NCI-H226 (cell line): ENCODE results near the gene SMIM23.
"Not testable (repeated sequence)": the region's sequence is repeated elsewhere in the genome, so short reads cannot be mapped to it uniquely, and the experiment has no call there.

Experiments
- DNase-seq: peaks from one replicate; pipeline ENCODE4 v3.0.0-alpha.2; 2015

SMIM23 gene

DNA sequence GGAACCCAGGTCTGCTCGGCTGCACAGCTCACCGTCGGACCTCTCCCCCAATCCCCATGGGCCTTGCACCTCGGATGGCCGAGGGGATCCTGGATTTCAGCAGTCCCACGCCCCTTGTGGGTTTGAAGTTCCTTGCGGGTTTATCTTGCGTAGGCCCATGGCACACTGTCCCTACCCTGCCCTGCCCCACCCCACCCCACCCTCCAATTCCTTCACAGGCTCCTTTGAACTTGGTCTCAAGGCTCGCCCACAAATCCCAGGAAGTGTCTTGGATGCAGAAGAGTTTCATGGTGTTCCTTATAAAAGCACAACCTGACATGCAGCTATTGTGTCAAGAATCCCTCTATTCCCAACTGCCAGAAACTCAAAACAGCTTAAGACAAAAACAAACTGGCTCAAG is 11.2 kb upstream of the SMIM23 start:
- no peak for DNase-seq

DNA sequence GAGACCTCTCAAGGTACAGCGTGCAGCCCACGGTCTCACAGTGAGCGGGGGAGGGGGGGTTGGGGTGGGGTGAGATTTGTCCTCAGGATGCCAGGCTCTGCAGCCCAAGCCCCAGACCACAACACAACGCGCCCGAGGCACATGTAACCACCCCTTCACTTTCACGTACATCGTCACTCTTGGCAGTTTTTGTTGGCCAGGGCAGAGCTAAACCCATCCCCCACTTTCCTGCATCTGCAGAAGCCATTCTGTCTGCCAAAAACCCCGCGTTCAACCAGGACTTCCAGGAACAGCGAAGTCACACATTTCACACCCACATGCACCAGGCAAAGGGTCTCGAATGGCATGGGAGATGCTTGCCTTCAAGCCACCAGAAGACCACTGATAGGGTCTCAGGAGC is 9.4 kb upstream of the SMIM23 start:
- DNase-seq: no peak

DNA sequence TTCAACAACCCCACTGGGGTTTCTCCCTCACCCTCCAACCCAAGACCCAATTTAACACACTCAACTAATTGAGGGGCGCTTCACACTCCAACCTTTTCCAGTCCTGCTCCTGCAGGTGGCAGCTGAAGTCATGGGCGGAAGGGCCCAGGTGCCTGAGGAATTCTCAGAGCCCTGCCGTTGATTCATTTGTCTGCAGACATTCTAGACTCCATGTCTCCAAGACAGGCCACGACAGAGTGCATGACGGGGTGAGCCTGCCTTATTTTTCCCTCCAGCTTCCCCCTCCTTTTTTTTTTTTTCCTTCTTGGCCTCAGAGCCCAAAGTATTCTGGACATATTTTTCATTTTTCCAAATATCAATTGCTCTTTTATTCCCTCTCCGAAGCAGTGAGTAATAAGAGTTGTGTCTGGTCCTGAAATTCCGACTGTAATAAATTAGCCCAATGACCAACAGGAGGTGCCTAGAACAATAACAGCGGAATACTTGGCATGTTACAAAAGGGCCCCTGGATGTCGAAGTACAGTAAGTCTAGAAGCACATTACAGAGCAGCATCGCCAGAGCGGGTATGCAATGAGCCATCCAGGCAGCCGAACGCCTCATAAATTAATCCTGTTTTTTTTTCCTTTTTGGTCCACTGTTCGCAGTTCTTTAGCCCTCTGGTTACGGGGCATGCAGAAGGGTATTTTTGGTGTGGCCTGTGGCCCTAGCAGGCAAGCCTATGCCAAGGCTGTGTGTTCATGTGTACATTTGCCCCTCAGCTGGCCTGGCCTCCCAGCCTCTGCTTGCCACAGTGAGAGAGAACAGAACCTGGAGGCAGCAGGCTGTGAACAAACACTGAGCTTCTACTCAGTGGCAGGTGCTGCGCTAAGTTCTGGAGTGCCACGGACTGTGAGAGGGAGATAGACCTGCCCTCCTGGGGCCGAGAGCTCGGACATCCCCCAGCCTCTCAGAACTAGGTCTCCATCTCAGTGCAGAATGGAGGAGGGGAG is 8.6 kb upstream of the SMIM23 start:
- DNase-seq: no peak

DNA sequence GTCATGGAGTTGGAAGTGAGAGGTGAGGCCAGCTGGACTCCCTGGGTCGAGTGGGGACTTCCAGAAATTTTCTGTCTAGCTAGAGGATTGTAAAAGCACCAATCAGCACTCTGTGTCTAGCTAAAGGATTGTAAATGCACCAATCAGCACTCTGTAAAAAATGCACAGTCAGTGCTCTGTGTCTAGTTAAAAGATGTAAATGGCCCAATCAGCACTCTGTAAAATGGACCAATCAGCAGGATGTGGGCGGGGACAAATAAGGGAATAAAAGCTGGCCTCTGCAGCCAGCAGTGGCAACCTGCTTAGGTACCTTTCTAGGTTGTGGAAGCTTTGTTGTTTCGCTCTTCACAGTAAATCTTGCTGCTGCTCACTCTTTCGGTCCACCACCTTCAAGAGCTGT is 3.9 kb upstream of the SMIM23 start:
- not testable (repeated sequence) for DNase-seq

DNA sequence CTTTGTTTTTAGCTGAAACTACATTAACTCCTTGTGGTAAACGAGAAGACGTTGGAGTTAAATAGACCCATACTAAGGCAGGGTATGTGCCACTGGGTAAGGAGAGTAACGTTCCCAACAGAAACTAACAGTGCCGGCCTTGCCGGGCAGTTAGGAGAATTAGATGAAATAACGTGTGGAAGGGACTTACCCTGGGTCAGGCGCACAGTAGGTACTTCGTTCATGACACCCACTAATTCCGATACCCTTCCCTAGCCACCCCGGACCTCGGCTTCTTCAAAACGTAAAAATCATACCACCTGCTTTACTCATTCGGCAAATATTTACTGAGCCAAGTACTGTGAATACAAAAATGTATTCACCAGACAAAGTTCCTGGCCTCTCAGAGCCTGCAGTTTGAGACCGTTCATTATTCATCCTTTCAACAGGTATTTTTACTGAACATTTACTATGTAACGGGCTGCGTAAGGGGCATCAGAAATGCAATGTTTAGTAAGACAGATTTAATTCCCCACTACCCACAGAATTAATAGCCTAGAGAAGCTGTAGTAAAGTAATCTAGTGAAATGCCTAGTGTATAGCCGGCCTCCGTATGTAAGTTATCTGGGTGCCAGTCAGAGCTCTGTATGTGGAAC is 3.2 kb upstream of the SMIM23 start:
- no peak for DNase-seq

DNA sequence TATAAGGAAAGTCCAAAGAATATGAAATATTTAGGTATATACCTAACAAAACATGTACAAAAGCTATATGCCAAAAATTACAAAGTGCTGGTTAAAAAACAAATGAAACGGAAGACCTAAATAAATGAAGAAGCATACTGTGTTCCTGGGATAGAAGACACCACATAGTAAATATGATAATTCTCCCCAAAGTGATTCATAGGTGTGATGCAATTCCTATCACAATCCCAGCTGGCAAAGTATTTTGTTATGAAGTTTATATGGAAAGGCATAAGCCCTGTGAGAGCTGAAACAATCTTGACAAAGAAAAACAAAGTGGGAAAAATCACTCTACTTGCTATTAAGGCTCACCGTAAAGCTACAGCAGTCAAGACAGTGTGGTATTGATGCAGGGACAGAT is 2.6 kb upstream of the SMIM23 start:
- peak; percentile 31 for DNase-seq

DNA sequence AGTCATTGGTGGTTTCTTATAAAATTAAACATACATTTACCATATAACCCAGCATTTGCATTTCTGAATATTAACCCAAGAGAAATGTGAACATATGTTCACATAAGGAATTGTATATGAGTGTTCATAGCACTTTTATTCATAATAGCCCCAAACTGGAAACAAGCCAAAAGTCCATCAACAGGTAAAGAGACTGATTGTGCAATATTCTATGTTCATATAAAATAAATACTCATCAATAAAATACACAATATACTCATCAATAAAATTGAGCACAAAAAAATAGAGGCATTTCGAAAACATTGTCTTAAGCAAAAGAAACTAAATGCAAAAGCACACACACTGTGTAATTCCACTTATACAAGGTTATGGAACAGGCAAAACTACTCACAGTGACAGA is 3.7 kb downstream of the SMIM23 start:
- DNase-seq: no peak

DNA sequence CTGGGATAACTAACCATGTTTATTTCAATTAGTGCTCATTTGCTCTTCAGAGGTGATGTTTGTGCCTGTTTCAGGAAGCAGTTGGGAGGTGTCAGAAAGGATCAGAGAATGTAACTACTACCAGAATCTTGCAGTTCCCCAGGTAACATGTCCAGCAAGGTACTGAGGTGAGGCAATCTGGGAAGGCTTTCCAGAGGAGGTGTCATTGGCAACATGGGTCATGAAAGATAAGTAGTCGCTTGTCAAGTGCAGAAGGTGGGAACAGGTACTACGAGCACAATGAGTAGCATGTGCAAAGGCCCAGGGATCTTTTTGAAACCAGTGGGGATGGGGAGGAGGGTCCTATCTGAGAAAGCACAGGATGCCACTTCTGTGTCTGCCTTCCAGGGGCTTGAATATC is 4.8 kb downstream of the SMIM23 start:
- no peak for DNase-seq

DNA sequence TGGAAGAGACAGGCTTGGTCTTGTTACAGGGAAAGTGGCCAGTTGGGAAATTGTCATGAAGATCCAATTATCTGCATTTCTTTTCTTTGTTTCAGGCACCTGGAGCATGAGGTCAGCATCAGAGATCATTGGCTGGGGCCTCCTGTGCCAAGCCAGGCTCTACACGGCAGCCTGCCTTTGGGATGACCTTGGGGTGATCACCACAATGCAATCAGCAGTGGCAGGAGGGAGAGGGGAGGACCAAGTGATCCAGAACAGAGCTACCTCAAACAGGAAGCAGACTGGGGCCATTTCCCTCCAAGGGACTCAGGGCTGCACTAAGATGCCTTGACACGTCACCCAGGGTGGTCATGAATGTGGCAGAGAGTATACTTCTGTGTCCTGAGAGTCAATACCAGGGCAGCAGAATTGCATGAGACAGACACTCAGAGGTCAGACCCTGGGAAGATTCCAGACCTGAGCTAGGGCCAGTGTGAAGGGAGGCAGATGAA is 8.9 kb downstream of the SMIM23 start:
- DNase-seq: no peak

DNA sequence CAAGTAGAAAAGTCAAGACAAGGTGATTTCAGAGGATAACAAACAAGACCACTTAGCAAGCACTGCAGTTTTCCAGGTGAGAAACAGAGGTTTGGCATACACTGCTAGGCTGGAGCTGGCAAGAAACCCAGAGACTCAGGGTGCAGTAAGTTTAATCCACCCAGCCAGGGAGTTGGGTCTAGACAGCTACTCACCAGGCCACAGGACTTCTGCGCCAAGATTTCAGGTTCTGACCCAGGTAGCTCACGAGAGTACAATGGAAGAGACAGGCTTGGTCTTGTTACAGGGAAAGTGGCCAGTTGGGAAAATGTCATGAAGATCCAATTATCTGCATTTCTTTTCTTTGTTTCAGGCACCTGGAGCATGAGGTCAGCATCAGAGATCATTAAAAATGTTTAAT is 9.8 kb downstream of the SMIM23 start:
- DNase-seq: no peak

DNA sequence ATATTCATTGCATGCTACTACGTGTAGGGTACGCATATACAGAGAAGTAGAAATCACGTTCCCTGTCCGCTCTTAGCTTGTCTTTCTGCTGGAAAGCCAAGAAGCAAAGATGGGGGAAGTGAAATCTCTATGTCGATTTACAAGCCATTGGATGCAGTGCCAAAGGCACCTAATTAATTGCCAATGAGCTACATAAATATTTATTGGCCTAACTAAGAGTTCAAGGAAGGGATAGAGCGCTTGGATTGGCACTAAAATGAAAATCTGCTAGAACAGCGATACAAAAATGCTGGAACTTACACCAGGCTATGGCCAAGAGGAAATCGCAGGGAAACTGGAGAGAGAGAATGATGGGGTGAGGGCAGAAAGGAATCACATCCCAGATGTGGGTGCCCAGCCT is 10.8 kb downstream of the SMIM23 start:
- DNase-seq: no peak

DNA sequence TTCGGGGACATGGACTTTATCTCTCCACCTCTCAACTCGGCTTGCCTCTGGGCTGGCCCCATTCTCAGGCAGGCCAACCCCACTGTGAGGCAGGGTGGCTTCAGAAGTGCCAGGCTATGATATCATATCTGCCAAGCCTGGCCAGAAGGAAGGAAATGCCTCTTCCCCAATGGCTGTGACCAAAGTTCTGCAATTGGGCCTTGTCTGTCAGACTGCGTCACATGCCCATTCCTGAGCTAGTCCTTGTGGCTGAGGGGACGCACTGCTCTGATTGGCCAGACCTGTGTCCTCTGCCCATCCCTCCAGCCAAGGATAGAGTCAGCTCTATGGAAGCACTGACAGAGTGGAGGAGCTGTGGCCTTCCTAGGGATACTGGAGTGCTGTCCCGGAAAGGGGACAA is 11.9 kb downstream of the SMIM23 start:
- no peak for DNase-seq

DNA sequence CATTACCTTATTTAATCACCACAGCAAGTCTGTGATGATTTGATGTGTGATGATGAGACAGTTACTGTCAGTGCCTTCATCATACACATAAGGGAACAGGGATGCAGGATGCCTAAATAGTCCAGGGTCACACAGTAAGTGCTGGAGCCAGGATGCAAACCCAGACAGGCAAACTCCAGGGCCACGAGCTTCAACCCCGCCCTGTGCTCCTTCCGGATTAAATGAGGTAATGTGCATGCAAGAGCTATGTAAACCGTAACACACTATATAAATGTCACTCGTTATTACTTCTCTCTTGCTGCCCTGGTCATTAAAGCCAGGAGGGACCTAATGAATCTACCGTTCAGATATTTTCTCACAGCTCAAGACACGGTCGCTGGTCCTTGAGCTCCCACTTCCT is 12.8 kb downstream of the SMIM23 start:
- no peak for DNase-seq

DNA sequence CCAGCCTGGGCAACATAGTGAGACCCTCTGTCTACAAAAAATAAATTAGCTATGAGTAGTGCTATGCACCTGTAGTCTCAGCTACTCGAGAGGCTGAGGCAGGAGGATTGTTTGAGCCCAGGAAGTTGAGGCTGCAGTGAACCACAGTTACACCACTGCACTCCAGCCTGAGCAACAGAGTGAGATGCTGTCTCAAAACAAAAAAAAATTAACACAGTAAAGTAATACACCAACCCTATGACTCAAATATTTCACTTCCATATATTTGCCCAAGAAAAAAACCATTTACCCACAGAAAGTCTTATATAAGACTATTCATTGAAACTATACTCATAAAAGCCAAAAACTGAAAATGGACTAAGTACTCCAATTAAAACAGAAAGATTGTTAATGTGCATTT is 16.2 kb downstream of the SMIM23 start:
- DNase-seq: no peak

DNA sequence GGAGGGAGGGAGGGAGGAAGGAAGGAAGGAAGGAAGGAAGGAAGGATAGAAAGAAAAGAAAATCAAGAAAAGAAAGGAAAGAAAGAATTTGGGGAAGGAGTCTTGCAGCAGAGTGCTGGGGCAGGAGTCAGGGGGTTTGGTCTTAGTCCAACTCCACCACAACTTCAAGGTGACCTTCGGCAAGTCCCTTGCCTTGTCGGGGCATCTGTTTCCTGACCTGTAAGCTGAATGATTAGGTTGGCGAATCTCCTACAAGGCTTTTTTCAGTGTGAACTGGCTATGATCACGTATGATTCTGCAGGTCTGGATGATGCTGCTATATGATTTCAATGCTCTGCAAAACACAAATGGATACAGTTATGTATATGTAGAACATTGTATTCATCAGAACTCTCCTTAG is 20.1 kb downstream of the SMIM23 start:
- DNase-seq: no peak

DNA sequence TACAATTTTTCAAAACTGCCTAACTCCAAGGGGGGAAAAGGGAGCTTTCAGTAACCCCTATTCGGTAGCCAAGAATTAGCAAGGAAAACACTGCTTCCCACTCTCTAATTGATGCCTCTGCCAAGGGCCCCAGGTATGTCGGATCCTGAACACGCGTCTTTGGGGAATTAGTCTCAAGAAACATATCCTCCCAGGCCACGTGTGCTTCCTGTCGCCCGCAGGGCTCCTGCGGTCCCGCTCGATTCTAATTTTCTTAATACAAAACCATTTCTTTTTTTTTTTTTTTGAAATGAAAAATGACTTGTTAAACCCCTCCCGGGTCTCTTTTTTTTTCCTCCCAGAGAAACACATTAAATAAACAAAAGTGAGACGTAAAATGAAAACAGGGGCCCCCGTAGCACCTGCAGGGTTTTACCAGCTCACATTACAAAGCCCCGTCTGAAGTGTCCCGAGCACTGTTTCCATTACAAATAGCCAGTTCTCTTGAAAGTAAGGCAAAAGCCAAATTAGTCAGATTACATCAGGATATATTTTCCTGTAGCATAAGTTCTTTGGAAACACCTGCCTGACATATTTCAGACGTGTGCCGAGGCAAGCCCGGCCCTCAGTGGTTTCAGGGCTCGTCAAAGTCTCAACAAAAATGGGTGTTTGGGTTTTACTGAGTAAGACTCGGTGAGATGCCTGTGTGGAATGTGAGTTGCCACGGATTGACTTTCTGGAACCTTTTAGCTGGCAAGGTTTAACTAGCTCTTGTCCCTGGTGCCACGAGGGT is 21.5 kb downstream of the SMIM23 start:
- DNase-seq: no peak

DNA sequence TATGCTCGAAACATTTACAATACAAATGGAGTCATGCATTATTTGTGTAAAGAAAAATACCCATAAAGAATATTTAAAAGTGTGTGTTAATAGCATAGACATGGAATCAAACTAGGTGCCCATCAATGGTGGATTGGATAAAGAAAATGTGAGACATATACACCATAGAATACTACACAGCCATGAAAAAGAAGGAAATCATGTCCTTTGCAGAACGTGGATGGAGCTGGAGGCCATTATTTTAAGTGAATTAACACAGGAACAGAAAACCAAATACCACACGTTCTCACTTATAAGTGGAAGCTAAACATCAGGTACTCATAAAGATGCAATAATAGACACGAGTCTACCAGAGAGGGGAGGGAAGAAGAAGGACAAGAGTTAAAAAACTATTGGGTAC is 22.8 kb downstream of the SMIM23 start:
- no peak for DNase-seq

DNA sequence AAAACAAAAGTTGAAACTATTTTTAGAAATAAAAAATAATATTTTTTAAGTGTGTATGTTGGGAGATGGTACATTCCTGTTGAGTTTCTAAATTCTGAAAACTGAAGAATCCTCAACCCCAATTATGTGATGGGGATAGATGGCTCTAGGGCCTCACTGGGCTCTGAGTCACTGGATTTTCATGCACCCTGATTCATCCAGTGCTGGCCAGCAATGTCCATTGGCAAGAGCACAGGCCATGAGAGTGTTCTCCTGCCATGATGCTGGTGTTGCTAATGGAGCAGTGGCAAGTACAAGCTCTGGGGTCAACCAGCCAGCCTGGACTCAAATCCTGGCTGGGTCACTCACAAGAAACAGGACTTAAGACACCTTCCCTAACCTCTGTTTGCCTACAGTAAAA is 23.3 kb downstream of the SMIM23 start:
- peak; percentile 35 for DNase-seq

DNA sequence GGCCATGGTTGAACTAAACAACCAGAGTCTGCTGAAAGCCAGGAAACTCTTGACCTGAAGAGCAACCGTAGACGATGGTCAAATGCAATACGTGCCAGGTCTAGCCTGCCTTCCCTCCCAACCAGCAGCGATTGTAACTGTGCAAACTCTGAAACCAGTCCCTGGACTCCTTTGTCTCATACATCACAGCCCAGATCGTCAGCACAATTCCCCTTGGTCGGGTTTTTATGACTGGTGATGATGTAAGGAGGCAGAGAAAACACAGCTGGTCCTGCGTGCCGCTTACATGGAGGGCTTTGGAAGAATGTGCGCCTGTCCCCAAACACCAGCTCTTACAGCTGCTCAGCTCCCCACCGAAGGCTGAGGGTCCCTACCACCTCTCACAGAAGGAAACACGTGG is 24.6 kb downstream of the SMIM23 start:
- DNase-seq: no peak

DNA sequence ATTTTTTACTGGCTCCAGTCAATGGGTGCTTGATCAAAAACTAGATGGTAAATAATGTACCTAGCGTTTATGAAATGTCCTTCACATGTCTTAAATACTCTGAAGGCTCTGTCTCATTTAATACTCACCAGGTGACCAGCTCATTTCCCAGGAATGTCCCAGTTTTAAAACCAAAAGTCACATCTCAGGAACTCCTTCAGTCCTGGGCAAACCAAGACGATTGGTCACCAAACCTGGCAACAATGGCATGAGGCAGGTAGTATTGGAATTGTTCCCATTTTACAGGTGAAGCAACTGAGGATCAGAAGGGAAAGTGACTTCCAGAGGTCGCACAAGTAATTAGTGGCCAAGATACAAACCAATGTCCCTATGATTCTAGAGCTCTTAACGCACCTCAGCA is 27.7 kb downstream of the SMIM23 start:
- DNase-seq: no peak

DNA sequence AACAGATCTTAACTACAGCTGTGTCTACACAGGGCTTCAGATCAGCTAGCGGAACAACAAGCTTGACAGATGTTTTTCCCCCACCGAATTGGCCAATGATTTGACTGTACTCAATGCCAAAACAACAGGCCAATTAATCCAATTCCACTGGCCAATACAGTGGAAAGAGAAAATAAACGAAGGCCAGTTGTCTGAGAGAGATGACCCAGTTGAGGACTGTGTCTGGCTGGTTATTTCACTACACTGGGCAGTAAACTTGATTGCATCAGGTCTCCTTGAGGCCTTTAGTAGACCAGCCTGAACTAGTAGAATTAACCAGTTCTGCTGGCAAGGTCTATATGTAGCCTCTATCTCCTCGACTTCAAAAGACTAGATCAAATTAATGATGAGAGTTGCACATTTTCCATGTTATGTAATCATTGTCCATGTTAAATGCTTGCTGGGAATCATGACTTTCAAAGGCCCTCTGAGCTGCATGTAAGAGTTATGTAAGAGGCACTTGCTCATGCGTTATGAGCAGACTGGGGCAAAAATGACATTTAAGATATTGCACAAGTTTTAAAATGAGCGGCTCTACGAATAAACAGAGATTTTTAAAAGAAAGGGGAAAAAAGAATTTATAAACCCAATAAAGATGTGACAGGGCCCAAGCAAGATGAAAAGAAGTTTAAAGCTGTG is 28.3 kb downstream of the SMIM23 start:
- no peak for DNase-seq

DNA sequence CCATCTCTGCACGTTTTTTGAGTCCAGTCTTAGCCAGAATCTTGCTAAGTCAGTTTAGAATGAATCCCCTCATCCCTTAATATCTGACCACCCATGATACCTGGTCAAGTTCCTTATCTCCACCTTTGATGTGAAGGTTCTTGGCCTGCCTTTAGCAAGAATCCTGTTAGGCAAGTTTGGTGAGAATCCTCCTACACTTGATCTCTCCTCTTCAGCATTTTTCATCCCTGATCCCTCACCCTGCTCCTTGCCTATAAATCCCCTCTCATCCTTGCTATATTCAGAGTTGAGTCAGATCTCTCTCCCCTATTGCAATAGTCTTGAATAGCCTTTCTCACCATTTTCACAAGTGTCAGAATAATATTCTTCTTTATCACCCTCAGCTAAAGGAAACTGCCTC is 31.0 kb downstream of the SMIM23 start:
- no peak for DNase-seq

DNA sequence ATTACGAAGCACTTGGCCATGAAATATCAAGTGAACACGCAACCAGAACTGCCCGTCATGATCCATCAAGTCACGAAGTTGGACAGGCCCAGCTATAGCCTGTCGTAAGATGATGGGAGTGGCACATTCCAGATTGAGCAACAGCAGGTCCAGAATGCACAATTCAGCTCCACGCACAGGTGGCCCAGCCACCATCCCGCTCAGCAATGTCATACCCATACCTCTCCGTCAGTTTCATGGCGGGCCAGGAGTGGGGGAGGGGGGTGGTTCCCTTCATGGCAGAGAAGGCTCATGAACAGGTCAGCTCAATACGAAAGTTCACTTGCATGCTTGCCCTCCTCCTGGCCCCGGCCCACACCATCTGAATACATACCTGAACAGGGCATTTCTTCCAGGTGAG is 34.9 kb downstream of the SMIM23 start:
- DNase-seq: no peak
